ENCODE results near the gene RHOF. TPM values are rescaled to one million over a fixed set of nuclear protein-coding genes. Genes with fewer than 3 reads are reported as not detected.

The RHOF gene
- total RNA-seq, 1 donor from 2014 or later = 31.9 TPM

DNA sequence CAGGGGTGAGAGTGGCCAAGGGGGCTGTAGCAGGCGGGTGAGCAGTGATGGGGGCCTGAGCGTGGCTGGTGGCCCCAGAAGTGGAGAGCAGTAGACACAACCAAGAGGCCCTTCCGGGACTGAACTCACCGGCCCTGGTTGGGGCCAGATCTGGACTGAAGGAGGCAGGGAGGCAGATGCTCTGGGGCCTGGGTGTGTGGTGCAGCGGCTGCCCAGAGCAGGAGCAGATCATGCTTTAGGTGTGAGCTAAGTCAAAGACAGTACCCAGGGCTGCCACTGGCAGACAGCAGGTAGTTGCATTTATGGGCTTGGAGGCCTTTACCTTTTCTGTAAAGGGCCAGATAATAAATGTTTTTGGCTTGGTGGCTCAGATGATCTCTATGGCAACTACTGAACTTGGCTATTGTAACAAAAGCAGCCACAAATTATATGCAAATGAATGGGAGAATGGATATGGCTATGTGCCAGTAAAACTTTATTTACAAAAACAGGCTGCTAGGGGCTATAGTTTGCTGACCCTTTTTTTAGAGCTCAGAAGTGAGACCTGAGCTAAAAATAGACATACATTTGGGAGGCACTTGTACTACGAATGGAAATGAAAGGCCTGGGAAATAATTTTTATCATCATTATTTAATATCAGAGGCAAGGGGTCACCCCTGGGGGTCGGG lies 35.9 kb upstream of the RHOF start:
- no peak for FAIRE-seq
- H3K9ac ChIP-seq (ENCODE audit: low read length) = no peak overlapping the region
- H2AFZ ChIP-seq (ENCODE audit: low read depth, low read length) = no peak overlapping the region
- no peaks in the 10 kb centered on the region for H3K27me3 ChIP-seq (ENCODE audit: insufficient read depth, low read length)
- no peak overlapping the region for H3K4me3 ChIP-seq (ENCODE audit: insufficient read depth, low read depth, low read length)
- H3K36me3 ChIP-seq (ENCODE audit: insufficient read depth, low read length) = peaks cover 36% of the 10 kb centered on the region
- H4K20me1 ChIP-seq (ENCODE audit: insufficient read depth, low read length) = peaks cover 26% of the 10 kb centered on the region
- no peak overlapping the region for H3K4me3 Mint-ChIP-seq (ENCODE audit: unreplicated experiment)
- TF ChIP-seq, protein P1, sequence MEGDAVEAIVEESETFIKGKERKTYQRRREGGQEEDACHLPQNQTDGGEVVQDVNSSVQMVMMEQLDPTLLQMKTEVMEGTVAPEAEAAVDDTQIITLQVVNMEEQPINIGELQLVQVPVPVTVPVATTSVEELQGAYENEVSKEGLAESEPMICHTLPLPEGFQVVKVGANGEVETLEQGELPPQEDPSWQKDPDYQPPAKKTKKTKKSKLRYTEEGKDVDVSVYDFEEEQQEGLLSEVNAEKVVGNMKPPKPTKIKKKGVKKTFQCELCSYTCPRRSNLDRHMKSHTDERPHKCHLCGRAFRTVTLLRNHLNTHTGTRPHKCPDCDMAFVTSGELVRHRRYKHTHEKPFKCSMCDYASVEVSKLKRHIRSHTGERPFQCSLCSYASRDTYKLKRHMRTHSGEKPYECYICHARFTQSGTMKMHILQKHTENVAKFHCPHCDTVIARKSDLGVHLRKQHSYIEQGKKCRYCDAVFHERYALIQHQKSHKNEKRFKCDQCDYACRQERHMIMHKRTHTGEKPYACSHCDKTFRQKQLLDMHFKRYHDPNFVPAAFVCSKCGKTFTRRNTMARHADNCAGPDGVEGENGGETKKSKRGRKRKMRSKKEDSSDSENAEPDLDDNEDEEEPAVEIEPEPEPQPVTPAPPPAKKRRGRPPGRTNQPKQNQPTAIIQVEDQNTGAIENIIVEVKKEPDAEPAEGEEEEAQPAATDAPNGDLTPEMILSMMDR (IDR thresholded peaks at IDR 0.05; ENCODE audit: insufficient read depth, low read depth, low read length) = no peak
- TF ChIP-seq EZH2 (IDR thresholded peaks at IDR 0.05; ENCODE audit: insufficient read depth, low read length) = no peak
- H3K9me3 ChIP-seq (ENCODE audit: insufficient read depth, low read depth, low read length) = no peaks in the 10 kb centered on the region
- H3K4me1 Mint-ChIP-seq (ENCODE audit: low read depth, unreplicated experiment) = no peaks in the 10 kb centered on the region
- H3K27ac ChIP-seq (ENCODE audit: low read depth, low read length) = no peak overlapping the region
- H3K36me3 Mint-ChIP-seq (ENCODE audit: low read depth, unreplicated experiment) = peaks cover 26% of the 10 kb centered on the region
- DNase-seq (ENCODE audit: low read depth) = no peak
- H3K4me1 ChIP-seq (ENCODE audit: insufficient read depth, low read length) = no peaks in the 10 kb centered on the region
- H3K79me2 ChIP-seq (ENCODE audit: insufficient read depth, low read length) = no peaks in the 10 kb centered on the region
- no peak overlapping the region for H3K27ac Mint-ChIP-seq (ENCODE audit: unreplicated experiment)
- no peak overlapping the region for H3K4me2 ChIP-seq (ENCODE audit: low read length)
- no peaks in the 10 kb centered on the region for H3K9me3 Mint-ChIP-seq (ENCODE audit: unreplicated experiment)
- no peaks in the 10 kb centered on the region for H3K27me3 Mint-ChIP-seq (ENCODE audit: low read depth, unreplicated experiment)

DNA sequence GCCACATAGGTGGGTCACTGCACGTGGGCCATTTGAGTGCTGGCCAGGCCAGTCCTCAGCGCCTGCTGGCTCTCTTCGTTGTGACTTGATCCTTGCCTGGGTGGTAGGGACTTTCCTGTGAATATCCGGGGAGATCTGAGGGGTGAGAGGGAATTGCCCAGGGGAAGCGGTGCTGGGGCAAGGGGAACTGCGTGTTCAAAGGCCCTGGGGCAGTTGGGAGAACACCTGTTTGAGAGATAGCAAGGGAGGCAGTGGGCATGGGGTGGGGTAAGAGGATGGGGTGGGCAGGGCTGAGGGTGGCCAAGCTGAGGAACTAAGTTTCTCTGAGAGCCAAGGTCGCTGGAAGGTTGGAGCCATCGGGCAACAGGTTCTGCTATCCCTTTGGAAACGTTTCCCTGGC lies 35.3 kb upstream of the RHOF start:
- no peaks in the 10 kb centered on the region for H3K4me1 Mint-ChIP-seq (ENCODE audit: low read depth, unreplicated experiment)
- H3K9me3 Mint-ChIP-seq (ENCODE audit: unreplicated experiment) = no peaks in the 10 kb centered on the region
- Histone ChIP-seq H3K36me3 (ENCODE audit: insufficient read depth, low read length) (peaks cover 39% of the 10 kb centered on the region), H3K4me1 (ENCODE audit: insufficient read depth, low read length) (no peaks in the 10 kb centered on the region), H3K4me3 (ENCODE audit: insufficient read depth, low read depth, low read length) (no peak overlapping the region), H2AFZ (ENCODE audit: low read depth, low read length) (no peak overlapping the region), H3K27me3 (ENCODE audit: insufficient read depth, low read length) (no peaks in the 10 kb centered on the region), H4K20me1 (ENCODE audit: insufficient read depth, low read length) (peaks cover 30% of the 10 kb centered on the region), H3K4me2 (ENCODE audit: low read length) (no peak overlapping the region), H3K9ac (ENCODE audit: low read length) (no peak overlapping the region), H3K9me3 (ENCODE audit: insufficient read depth, low read depth, low read length) (no peaks in the 10 kb centered on the region), H3K27ac (ENCODE audit: low read depth, low read length) (no peak overlapping the region), H3K79me2 (ENCODE audit: insufficient read depth, low read length) (no peaks in the 10 kb centered on the region)
- DNase-seq (ENCODE audit: low read depth) = no peak
- TF ChIP-seq EZH2 (IDR thresholded peaks at IDR 0.05; ENCODE audit: insufficient read depth, low read length) = no peak
- TF ChIP-seq, protein P1 (IDR thresholded peaks at IDR 0.05; ENCODE audit: insufficient read depth, low read depth, low read length) = no peak
- no peak overlapping the region for H3K4me3 Mint-ChIP-seq (ENCODE audit: unreplicated experiment)
- FAIRE-seq = no peak
- H3K36me3 Mint-ChIP-seq (ENCODE audit: low read depth, unreplicated experiment) = peaks cover 26% of the 10 kb centered on the region
- H3K27me3 Mint-ChIP-seq (ENCODE audit: low read depth, unreplicated experiment) = no peaks in the 10 kb centered on the region
- peak overlapping the region; percentile 70 for H3K27ac Mint-ChIP-seq (ENCODE audit: unreplicated experiment)

DNA sequence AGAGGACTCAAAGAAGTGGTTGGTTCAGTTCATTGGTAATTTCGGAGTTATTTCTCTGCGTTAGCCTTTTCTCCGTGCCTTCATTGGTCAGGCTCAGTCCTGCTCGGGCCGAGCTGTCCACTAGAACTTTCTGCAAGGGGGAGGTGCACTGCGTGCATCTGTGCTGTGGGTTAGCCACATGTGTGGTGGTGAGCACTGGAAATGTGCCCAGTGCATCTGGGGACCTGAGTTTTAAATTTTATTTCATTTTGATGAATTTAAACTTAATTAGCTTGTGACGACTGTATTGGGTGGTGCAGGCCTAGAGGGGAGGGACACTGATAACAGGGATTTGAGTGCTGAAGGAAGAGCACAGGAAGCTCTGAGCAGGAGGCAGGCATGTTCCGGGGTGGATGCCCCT lies 34.8 kb upstream of the RHOF start:
- Mint-ChIP-seq H3K36me3 (ENCODE audit: low read depth, unreplicated experiment) (peaks cover 25% of the 10 kb centered on the region), H3K4me1 (ENCODE audit: low read depth, unreplicated experiment) (no peaks in the 10 kb centered on the region), H3K27ac (ENCODE audit: unreplicated experiment) (peak overlapping the region; percentile 70), H3K27me3 (ENCODE audit: low read depth, unreplicated experiment) (no peaks in the 10 kb centered on the region), H3K9me3 (ENCODE audit: unreplicated experiment) (no peaks in the 10 kb centered on the region), H3K4me3 (ENCODE audit: unreplicated experiment) (no peak overlapping the region)
- Histone ChIP-seq H3K27ac (ENCODE audit: low read depth, low read length) (no peak overlapping the region), H3K9ac (ENCODE audit: low read length) (no peak overlapping the region), H3K36me3 (ENCODE audit: insufficient read depth, low read length) (peaks cover 42% of the 10 kb centered on the region), H3K4me1 (ENCODE audit: insufficient read depth, low read length) (no peaks in the 10 kb centered on the region), H3K4me3 (ENCODE audit: insufficient read depth, low read depth, low read length) (no peak overlapping the region), H2AFZ (ENCODE audit: low read depth, low read length) (no peak overlapping the region), H3K4me2 (ENCODE audit: low read length) (no peak overlapping the region), H3K79me2 (ENCODE audit: insufficient read depth, low read length) (no peaks in the 10 kb centered on the region), H3K27me3 (ENCODE audit: insufficient read depth, low read length) (no peaks in the 10 kb centered on the region), H4K20me1 (ENCODE audit: insufficient read depth, low read length) (peaks cover 35% of the 10 kb centered on the region), H3K9me3 (ENCODE audit: insufficient read depth, low read depth, low read length) (no peaks in the 10 kb centered on the region)
- no peak for FAIRE-seq
- TF ChIP-seq, protein P1 (IDR thresholded peaks at IDR 0.05; ENCODE audit: insufficient read depth, low read depth, low read length) = no peak
- no peak for TF ChIP-seq EZH2 (IDR thresholded peaks at IDR 0.05; ENCODE audit: insufficient read depth, low read length)
- DNase-seq (ENCODE audit: low read depth) = no peak

Measured in astrocyte (in vitro differentiated cells and primary cell).